HG03432 (cell line): Measurements from ENCODE around the gene DCN.

Experiments used
- ATAC-seq: cut with Tn5 transposase; IDR thresholded peaks from one replicate; pipeline ENCODE4 v1.9.1; 2021; ENCODE audit warnings: mild to moderate bottlenecking, moderate library complexity; ENCODE audit not compliant: unreplicated experiment

DCN gene

DNA sequence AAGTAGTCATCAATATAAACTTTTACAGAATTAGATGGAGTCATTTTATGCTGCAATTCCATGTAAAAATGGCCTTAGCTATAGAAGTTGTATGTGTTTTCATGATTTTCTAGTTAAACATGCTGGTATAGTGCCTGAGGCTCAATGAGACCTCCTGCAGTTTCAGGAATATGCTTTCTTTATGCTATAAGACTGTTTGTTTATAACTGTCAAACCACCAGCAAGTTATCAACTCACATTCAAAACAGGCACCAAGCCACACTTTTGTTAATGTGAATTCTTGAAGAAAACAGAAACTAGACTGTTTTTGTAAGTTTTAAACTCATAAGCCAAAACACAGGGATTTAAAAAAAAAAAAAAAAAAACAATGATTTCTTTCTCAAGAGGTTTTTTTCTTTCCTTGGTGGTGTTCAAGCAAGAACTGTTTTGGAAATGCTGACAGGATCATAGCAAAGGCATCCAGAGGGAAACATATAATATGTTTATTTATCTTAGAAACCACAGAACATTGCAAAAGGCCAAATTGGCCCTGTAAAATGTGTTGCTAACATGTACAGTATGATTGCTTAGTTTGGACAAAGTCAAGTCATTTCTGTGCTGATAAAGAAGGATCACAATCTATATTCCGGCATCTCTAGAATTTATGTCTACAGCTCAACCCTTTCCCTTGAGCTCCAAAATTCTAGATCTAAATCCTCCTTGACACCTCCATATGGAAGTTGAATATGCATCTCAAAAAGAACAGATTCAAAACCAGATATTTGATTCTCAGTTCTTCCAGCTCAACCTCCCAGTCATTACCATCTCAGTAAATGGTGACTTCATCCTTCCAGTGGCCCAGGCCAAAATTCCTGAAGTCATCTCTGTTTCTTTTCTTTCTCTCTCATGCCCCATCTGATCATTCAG lies 42.3 kb downstream of the DCN start:
- ATAC-seq: no peak

DNA sequence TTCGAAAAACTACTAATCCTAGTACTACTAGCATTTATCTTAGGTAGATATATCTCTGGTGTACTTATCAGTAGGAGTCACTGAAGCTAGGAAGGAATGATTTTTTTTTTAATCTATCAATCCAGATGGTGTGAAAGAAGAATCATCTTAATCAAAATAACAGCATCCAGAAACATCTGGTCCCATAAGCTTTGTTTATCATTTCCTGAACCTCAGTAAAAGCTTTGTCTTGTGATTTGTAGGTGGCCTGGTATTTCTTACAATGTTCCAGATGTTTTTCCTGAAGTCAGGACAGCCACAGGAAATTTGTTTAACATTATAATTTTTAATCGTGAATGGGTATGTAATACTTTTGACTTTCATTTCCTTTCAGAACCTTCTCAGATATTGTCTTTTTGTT lies 43.3 kb downstream of the DCN start:
- no peak for ATAC-seq

DNA sequence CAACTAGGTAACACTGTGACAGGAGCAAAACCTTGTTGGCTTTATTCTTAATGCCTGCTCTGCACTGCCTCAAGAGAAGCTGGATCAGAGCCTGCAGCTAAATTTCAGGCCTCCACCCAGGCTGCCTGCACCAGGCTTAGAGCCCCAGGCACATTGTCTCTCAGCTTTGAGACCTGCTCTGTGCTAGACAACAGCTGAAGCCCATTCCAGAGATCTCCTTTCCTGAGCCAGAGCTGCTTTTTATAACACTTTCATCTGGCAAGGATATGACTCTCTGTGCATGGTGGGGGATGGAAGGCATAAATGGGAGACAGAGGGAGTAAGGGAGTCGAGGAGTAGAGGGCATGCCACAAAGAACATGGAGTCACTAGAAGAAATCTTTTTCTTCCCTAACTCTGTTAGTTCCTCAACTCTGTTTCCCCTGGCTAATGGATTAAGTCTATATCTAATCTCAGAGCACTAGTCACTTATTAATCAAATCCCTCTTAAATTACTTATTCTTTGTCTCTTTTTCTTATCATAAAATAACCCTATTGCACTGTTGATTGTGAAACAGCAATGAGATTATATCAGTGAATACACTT lies 44.2 kb downstream of the DCN start:
- no peak for ATAC-seq

DNA sequence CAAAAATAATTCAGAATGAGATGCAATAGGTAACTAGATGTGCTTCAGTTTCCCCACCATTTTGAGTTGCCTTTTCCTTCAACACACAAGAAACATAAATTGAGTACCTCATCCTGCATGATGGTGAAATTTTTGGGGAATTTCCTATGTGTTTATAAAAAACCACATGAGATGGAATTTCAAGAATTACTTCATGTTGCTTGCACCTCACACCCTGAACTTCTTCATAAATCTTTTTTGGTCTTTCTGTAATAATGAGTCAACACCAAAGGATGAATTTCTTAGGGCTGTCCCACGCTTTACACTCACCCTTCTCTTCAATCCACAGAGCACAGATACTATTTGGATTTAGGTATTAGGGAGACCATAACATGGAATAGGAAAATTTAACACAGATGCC lies 48.7 kb downstream of the DCN start:
- ATAC-seq: no peak

DNA sequence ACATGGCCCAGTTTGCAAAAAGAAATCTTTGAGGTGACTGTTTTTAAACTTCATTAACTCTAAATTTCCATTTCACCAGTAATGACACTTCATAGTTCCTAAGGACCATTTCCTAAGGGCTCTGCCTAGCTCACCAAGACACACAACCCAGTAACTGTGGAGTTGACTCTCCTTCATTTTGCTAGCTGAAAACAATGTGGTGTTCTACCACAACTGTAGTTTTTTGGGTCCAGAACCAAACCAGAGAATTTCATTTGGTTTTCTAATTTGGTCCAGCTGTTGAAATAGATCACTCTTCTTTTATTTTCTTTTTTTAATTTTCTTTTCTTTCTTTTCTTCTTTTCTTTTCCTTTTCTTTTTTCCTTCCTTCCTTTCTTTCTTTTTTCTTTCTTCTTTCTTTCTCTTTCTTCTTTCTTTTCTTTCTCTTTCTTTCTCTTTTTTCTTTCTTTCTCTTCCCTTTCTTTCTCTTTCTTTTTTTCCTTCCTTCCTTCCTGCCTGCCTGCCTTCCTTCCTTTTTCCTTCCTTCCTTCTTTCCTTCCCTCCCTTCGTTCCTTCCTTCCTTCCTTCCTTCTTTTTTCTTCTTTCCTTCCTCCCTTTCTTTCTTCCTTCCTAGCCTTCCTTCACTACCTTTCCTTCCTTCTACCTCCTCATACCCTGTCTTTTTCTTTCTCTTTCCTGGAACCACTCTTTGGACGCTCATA lies 52.8 kb downstream of the DCN start:
- no peak for ATAC-seq

DNA sequence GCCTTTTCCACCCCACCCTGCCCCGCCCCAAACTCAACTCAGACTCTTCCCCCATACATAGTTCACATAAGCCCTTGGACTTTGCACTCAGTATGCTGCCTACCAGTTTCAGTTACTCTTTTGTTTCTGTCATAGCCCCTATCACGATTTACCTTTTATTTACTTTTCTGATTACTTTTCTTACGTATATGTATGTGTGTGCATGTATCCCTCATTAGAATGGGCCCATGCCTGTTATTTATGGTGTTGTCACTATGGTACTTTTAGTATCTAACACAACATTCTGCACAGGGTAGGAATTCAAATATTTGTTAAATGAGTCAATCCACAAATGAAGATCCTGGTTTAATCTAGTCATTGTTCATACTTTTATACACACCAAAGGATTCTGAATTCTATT lies 54.9 kb downstream of the DCN start:
- ATAC-seq: no peak

DNA sequence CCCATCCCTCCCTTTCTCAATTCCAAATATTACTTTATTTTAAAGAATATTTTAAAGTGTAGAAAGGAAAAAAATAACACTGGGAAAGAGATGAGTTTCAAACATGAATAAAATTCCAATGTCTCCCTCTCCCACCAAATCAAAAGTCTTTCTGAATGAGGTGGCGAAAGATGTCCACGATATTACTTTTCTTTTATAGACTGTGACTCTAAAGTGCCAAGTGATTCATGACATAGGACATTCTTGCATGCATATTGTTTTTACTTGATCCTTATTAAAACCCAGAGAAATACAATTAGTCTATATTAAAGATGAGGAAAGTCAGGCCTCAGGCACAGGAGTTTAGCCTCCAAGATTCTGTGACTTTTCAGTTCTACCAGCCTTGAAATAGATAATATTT lies 55.3 kb downstream of the DCN start:
- ATAC-seq: no peak

DNA sequence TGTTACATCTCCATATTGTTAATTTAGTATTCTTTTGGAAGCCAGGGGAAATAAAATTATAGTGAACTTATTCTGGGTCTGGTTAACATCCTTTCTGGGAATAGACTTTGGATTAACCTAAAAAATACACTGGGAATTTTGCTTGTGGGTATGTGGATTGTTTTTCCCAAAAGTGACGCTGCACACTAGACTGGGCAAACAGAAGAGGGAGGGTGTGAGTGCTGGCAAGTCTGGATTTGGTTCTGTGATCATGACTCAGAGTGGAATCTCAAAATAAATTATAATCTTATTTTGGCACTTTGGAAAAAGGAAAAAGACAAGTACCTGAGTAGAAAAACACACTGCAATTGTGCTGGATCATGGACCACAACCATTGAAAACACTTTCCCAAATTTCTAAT lies 56.1 kb downstream of the DCN start:
- ATAC-seq: no peak

DNA sequence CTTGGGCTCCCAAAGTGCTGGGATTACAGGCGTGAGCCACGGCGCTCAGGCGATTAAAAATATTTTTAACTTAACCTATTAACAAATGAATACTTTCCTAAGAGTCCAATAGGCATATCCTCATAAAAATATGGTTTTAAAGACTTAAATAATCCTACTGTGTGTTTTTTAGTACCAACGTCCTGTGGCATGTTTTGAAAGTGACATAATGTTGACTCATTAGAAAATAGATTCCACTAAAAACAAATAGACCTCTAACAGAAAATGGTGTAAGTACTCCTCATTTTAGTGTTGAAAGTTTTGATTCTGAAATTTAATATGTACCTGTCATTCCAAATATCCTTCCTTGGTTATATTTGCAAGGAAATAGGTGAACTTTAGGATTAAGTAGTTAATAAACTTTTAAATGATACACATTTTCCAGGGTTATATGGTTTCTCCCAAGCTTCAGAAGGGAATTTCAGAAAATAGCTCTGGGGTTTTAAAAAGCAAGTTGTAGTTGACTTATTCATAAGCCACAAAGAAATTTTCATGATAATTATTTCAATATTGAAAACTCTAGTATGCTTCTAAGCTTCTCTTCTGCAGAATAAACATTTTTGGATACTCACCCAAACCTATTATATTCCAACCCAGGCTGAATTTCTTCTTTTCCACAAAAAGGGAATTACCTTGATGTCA lies 59.2 kb downstream of the DCN start:
- ATAC-seq: no peak

DNA sequence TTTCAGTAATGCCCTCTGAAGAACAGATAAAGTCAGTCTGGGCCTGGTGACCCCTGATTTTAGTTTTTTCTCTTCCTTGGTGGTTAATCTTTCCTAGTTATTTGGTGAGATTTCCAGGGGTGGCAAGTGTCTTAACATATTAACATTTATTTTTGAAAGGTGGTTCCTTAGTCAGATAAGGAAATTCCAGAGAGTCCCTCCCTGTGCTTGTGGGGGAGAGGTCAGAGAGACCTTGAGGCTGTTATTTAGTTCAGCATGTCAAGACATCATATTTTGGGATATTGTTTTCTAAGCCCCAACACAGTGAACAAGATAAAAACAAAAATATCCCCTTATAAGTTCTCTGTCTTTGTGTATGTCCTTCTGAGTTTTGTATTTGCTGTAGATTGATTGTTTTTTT lies 61.8 kb downstream of the DCN start:
- no peak for ATAC-seq

DNA sequence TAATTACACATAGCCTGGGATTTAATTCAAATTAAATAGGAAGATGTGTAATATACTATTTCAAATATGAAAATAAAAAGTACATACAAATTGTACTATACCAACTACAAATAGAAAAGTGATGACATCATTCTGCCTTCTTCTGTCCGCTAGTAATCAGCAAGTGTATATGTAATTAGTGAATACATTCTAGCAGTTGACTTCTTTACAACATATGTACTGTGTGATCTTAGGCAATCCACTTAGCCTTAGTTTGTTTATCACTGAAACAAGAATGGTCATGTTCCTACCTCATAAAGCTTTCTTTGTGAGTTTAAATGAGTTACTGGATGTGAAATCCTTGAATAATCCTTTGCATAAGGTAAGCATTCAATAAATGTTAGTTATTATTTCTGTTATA lies 63.5 kb downstream of the DCN start:
- no peak for ATAC-seq

DNA sequence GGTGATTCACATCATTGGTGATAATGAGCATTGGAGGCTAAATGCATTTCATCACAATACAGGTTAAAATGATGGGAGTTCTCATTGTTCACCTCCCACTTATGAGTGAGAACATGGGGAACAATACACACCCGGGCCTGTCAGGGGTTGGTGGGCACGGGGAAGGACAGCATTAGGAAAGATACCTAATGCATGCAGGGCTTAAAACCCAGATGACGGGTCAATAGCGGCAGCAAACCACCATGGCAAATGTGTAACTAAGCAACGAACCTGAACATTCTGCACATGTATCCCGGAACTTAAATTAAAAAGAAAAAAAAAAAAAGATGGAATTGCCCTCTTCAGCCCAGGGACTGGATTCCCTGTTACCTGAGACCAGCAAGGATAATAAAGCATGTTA lies 69.0 kb downstream of the DCN start:
- ATAC-seq: no peak

DNA sequence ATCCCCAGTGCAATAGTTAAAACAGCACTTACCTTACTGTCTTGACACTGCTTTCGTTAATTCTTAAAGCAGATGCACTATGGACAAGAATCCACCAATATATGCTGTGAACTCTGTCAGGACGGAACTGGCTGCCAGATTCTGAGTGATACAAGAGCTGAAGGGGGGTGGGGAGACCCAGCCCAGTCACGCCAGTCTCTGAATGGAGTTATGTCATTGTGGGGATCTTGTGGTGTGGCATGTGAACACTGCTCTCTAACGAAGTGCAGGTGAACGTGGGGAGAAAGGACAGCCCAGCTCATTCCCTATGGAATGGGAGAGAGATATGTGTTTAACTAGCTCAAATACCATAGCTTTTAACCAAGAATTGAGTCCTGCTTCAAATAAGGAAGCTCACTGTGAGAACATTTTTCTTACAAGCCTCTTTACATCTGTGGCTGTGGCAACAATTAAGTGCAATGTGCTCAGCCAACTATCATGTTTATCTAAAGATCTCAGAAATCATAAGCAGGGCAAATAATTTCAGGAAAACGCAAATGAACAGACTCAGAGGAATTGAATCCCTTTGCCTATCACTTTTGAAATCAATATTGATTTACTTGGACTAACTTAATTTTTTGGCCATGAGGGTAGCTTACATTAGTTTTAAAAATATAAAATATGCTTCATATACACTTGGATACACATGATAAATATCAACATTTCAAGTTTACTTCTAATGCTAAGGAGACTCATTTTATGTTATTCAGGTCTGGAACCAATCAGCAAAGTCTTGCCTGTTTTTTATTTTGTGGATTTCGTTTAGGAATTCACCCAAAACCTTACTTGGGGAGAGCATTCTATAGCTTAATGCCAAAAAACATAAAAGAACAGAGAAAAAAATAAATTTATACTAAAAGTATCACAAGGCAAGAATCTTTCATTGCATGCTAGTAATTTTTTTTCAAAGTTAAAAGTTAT lies 71.0 kb downstream of the DCN start, which contains the start of gene LUM:
TSS of gene LUM (minus strand) at position 129 of the 960 bp plus-strand sequence. CDS start 2,515 bp downstream, outside the sequence.
- no peak for ATAC-seq

DNA sequence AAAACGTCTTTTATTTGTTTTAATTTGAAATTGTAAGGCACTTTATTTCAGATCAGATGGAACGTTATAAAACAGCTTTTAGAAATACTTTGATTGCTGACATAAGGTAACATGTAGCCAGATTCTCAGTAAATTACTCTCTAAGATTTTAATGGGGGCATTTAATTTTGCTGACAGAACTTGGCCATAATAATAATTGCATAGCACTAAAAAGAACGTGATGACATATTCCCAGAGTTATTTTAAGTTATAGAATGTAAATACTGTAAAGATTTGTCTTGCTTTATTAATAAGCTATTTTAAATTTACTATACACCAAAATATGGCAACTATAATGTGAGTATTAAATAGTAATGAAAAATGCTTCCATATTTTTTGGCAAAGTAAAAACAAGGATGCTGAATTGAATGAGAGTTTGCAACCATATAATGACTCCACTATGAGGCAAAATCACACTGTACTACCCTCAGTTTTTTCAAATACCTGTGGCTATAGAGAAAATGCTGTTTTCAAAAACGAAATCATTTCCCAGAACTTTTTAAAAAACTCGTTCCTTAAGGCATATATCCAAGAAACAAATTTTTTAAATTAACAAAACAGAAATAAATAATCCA lies 72.2 kb downstream of the DCN start:
- no peak for ATAC-seq

DNA sequence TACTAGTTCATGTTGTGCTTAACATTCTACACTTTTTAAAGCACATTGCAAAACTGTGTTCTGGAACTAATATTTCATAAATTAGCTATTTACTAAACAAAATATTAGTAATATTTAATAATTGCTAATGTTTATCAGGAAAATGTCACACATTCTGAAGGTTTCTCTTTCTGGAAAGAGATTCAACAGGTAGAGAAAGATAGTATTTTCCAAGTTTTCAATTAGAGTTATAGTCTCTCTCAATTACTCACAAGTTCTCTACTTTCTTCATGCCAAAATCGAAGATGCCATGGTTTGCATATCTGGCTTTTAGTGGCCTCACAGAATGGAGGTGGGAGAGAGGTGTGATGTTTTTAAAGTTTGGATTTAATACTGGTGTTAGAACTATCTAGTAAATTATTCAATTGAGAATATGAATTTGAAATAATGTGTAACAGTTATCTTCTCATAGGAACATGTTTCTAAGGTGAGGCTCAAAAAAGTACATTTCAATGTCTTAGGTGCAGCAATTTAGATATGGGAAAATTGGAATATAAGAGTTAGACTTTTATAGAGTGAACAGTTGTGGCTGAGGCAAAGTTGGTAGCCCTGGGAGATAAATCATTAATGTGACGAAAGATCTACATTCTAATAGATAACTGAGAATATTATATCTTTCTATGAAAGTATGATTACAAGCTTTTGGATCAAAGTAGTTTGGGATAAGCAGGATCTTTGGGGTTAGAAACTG lies 72.9 kb downstream of the DCN start:
- ATAC-seq: no peak

DNA sequence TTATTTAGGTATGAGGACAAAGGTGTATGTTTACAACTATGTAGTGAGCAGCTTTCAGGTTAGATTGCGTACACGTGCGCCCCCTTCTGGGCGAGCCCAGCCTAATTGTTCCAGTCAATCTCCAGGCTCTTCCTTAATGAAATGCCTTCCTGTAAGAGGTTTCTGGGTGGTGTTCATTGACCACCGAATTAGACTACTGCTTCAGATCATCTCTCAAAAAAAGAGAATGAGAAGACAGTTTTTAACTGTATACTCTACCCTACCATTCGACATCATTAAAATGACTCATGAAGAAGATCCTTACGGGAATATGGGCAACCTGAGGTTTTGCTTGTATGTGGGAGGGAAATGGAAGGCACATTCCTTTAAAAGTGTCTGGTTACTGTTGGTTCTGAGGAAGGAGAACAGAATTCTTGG lies 73.5 kb downstream of the DCN start:
- peak; percentile 78 for ATAC-seq

DNA sequence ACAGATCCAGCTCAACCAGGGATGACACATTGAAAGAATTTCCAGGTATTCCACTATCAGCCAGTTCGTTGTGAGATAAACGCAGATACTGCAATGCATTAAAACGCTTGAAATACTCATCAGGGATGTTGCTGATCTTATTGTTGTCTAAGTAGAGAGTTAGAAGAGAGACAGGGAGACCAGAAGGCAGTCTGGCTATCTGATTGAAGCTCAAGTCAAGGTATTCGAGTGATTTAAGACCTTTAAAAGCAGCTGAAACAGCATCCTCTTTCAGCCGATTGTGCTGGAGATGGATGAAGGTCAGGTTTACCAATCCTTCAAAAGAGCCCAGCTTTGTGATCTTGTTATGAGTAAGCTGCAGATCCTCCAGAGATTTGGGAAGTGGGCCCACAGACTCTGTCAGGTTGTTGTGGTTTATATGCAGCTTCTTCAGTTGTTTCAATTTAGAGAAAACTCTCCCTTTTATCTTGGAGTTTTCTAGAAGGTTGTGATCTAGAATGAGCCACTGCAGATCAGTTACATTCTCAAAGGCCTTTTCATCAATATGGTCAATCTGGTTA lies 74.3 kb downstream of the DCN start:
- ATAC-seq: no peak

DNA sequence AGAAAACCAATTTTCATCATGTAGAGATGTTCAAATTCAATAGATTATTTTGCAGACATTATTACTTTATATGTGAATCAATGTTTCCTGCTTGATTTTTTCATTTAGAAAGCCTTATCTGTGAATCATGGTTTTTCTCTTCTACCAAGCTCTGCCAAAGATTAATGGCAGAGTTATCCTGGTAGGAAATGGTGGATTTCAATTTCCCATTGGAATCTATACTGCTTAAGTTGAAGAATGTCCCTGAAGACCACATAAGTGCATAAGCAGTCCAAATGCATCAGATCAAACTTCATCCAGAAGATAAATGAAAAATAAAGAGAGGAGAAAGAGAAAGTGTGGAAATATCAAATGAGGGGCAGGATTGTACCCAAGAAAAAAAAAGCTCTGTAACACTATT lies 76.3 kb downstream of the DCN start:
- no peak for ATAC-seq

DNA sequence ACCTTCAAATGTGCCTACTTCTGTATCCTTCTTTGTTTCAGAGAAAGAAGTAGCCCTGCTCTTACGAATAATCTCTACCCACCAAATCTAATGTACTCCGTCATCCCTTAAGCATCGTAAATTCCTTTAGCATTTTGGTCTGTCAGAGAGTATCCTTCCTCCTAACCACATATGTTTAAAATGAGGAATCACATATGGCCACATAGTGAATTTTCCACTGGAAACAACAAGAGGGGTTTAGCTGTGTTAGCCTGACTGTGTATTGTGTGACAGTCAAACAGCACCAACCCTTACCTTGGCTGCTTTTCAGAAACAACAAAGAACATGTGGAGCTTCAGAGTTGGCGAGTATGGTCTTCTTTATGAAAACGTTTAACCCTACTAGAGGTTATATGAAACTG lies 76.8 kb downstream of the DCN start:
- ATAC-seq: no peak
